Epithelial cell of proximal tubule (primary cell): Measurements from ENCODE around the gene GALNT9. TPM values are rescaled to one million over a fixed set of nuclear protein-coding genes. Genes with fewer than 3 reads are reported as not detected.
"Not testable (repeated sequence)": the region's sequence is repeated elsewhere in the genome, so short reads cannot be mapped to it uniquely, and the experiment has no call there.

Experiments
- DNase-seq: peaks from one replicate; pipeline ENCODE4 v3.0.0-alpha.2; 2011; ENCODE audit warnings: low read depth
- H3K4me3 ChIP-seq: 2 replicates; pipeline ENCODE4 v1.5.1; 2011; ENCODE audit warnings: low read depth, mild to moderate bottlenecking, low read length
- total RNA-seq: library from RNA; depleted of rRNA; stranded (reverse); fragments of >200 nt; gene quantifications from 2 replicates; pipeline ENCODE4 v1.2.3, GENCODE V29; 2015
- TF ChIP-seq, protein P1 (sequence below): conservative IDR thresholded peaks from 2 replicates; pipeline ENCODE4 v1.5.1; 2012; ENCODE audit warnings: low read depth, mild to moderate bottlenecking, low read length

Gene GALNT9
- total RNA-seq, 1 donor from 2014 or later: not detected

DNA sequence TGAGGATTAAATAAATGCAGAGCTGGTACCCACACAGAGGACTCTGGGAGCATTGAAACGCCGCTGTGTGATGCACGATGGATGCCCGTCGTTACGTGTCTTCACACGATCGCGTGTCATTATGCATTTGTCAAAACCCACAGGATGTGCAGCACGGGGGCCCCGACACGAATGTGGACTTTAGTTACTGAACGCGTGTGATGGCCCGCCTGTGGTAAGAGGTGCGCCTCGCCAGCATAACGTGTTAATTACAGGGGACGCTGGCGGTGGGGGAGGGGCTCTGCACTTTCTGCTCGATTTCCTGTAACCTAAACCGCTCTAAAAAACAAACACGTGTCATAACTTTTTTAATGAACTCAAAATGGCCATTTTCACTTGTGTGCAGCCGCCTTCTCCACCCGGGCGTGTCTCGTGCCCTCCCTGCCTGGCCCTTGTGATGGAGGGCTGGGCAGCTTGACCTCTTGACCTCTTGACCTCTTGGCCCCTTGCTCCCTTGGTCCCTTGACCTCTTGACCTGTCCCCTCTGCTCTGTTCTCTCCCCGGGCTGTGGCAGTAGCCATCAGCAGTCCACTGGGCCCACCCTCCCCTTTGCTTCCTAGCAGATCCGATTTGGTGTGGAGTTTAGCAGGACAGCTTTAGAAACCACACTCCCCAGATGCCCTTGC lies 33.7 kb upstream of the GALNT9 start:
- no peak for DNase-seq
- no peak overlapping the region for H3K4me3 ChIP-seq
- TF ChIP-seq, protein P1, sequence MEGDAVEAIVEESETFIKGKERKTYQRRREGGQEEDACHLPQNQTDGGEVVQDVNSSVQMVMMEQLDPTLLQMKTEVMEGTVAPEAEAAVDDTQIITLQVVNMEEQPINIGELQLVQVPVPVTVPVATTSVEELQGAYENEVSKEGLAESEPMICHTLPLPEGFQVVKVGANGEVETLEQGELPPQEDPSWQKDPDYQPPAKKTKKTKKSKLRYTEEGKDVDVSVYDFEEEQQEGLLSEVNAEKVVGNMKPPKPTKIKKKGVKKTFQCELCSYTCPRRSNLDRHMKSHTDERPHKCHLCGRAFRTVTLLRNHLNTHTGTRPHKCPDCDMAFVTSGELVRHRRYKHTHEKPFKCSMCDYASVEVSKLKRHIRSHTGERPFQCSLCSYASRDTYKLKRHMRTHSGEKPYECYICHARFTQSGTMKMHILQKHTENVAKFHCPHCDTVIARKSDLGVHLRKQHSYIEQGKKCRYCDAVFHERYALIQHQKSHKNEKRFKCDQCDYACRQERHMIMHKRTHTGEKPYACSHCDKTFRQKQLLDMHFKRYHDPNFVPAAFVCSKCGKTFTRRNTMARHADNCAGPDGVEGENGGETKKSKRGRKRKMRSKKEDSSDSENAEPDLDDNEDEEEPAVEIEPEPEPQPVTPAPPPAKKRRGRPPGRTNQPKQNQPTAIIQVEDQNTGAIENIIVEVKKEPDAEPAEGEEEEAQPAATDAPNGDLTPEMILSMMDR: no peak

GRCh38 chr12:132360906-132361777 lies 31.8 kb upstream of the GALNT9 start:
- no peak for DNase-seq
- TF ChIP-seq, protein P1: no peak
- H3K4me3 ChIP-seq: no peak overlapping the region

- TF ChIP-seq, protein P1: no peak
- DNase-seq: no peak
- H3K4me3 ChIP-seq: no peak overlapping the region
Measured at GRCh38 chr12:132360410-132360809, 31.0 kb upstream of the GALNT9 start.

GRCh38 chr12:132359971-132360370 lies 30.6 kb upstream of the GALNT9 start:
- no peak overlapping the region for H3K4me3 ChIP-seq
- TF ChIP-seq, protein P1: no peak
- no peak for DNase-seq

DNA sequence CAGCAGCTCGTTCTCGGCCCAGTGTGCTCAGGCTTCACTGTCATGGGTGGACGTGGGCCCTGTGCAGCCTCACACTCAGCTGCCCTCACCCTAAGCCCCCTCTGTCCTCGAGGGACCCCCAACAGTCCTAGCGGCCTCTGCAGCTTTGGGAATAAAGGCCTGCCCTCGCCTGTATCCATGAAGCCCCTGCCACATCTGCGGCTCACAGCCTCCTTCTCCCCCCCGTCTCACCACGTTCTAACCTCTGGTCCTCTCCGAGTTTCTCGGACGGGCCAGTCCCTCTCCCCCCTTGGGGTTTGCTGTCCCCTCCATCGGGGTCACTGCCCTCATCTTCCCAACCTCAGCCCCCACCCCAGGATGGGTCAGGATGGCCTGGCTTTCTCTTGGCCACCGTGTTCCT lies 30.2 kb upstream of the GALNT9 start:
- TF ChIP-seq, protein P1: no peak

GRCh38 chr12:132358241-132359225 lies 29.1 kb upstream of the GALNT9 start:
- not testable (repeated sequence) for DNase-seq, H3K4me3 ChIP-seq

More for the DNA sequence above, 30.2 kb upstream of the GALNT9 start:
- DNase-seq: no peak
- H3K4me3 ChIP-seq: no peak overlapping the region
